IMR-90 (cell line): ENCODE results near the gene ADGRL1.

Experiments used
- CEBPB ChIP-seq: IDR thresholded peaks from 2 replicates; pipeline ENCODE4 v1.6.1; 2012; ENCODE audit warnings: low read depth, low read length, improper control_type of control experiment
- CTCF ChIP-seq: conservative IDR thresholded peaks from 2 replicates; pipeline ENCODE4 v1.5.1; 2012; ENCODE audit warnings: mild to moderate bottlenecking, low read depth, low read length, improper control_type of control experiment
- POLR2A ChIP-seq: IDR thresholded peaks from 2 replicates; pipeline ENCODE4 v1.6.1; 2012; ENCODE audit warnings: mild to moderate bottlenecking, low read depth, low read length
- TF ChIP-seq, protein P1 (sequence below): fragments of 150-350 bp; IDR thresholded peaks from 2 replicates; pipeline ENCODE4 v1.6.1; 2017; ENCODE audit warnings: mild to moderate bottlenecking, antibody characterized with exemption, low read length, low read depth

DNA sequence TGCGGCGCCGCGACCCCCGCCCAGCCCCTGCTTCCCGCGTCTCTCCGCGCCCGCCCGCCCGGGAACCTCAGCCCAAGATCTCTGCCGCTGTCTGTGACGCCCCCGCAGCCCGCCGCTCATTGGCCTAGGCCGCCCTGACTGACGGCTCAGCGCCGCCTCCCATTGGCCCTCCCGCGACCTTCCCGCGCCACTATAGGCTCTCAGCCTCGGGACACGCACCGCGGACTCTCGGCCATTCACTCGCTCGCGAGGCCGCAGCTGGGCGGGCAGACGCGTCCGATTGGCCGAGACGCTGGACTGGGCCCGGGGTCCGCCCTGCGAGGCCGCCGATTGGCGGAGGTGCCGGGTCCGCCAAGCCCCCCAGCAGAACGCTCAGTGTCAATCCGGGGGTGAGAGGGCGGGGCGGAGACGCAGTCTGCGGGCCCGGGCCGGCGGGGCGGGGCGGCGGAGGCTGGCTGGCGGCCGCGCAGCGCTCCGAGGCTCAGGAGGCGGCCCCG is 88.3 kb downstream of the ADGRL1 start, which contains the start of gene PRKACA:
- TF ChIP-seq CTCF, result no peak
- TF ChIP-seq, protein P1, sequence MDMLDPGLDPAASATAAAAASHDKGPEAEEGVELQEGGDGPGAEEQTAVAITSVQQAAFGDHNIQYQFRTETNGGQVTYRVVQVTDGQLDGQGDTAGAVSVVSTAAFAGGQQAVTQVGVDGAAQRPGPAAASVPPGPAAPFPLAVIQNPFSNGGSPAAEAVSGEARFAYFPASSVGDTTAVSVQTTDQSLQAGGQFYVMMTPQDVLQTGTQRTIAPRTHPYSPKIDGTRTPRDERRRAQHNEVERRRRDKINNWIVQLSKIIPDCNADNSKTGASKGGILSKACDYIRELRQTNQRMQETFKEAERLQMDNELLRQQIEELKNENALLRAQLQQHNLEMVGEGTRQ, result peak; percentile 64
- TF ChIP-seq POLR2A, result no peak
- TF ChIP-seq CEBPB, result no peak
